Cardiac muscle cell (in vitro differentiated cells and primary cell): Measurements from ENCODE around the gene SLC39A3. TPM values are rescaled to one million over a fixed set of nuclear protein-coding genes. Genes with fewer than 3 reads are reported as not detected.

Experiments used
- DNase-seq, 2 donors: peaks; one replicate each; pipeline versions ENCODE4 v3.0.0 to v3.0.0-alpha.2; 2010 to 2017; ENCODE audit warnings: low read depth in 1 of 2, low spot score in 1 of 2
- H3K27ac ChIP-seq: fragments of 200-600 bp; sonication (generic); 2 replicates; pipeline ENCODE4 v1.5.1; 2016
- H3K27me3 ChIP-seq: fragments of 200-600 bp; sonication (generic); 2 replicates; pipeline ENCODE4 v1.6.0; 2016; ENCODE audit warnings: control low read depth
- H3K36me3 ChIP-seq: fragments of 200-600 bp; sonication (generic); 2 replicates; pipeline ENCODE4 v1.5.1; 2016; ENCODE audit warnings: control low read depth
- H3K4me1 ChIP-seq: fragments of 200-600 bp; sonication (generic); 2 replicates; pipeline ENCODE4 v1.8.1; 2017; ENCODE audit warnings: low read depth, mild to moderate bottlenecking, mixed run types
- H3K4me3 ChIP-seq: fragments of 200-600 bp; sonication (generic); 2 replicates; pipeline ENCODE4 v1.5.1; 2016; ENCODE audit warnings: mild to moderate bottlenecking
- H3K9me3 ChIP-seq: fragments of 200-600 bp; sonication (generic); 2 replicates; pipeline ENCODE4 v1.5.1; 2017; ENCODE audit warnings: low read depth, mild to moderate bottlenecking, control low read depth
- CTCF ChIP-seq: IDR thresholded peaks from 2 replicates; pipeline ENCODE4 v1.5.1; 2012; ENCODE audit warnings: low read depth, mild to moderate bottlenecking, low read length
- polyA plus RNA-seq: library from polyadenylated mRNA; unstranded; fragments of >200 nt; fragmentation: Nextera tagmentation; extraction: Ambion mirVana; gene quantifications from 2 replicates; pipeline ENCODE4 v1.2.1, GENCODE V29; 2016
- total RNA-seq: library from RNA; depleted of rRNA; stranded (reverse); fragments of >200 nt; gene quantifications from 2 replicates; pipeline ENCODE4 v1.2.3, GENCODE V29; 2016

SLC39A3 gene
- total and polyA plus RNA-seq, 2 experiments from 2014 or later, result 29.4 to 46.0 TPM

GRCh38 chr19:2765376-2765775, 25.6 kb upstream of the SLC39A3 start:
- H3K27me3 ChIP-seq, result no peaks in the 10 kb centered on the region
- peaks cover 4% of the 10 kb centered on the region for H3K4me1 ChIP-seq
- no peaks in the 10 kb centered on the region for H3K9me3 ChIP-seq
- H3K4me3 ChIP-seq, result no peak overlapping the region
- H3K36me3 ChIP-seq, result peaks cover 31% of the 10 kb centered on the region
- H3K27ac ChIP-seq, result no peak overlapping the region
- DNase-seq, result no peak
- TF ChIP-seq CTCF, result no peak

- no peaks in the 10 kb centered on the region for H3K27me3 ChIP-seq
- H3K36me3 ChIP-seq, result peaks cover 31% of the 10 kb centered on the region
- no peak overlapping the region for H3K27ac ChIP-seq
- H3K9me3 ChIP-seq, result no peaks in the 10 kb centered on the region
- no peak for DNase-seq
- no peak for TF ChIP-seq CTCF
- no peaks in the 10 kb centered on the region for H3K4me1 ChIP-seq
- H3K4me3 ChIP-seq, result no peak overlapping the region
Measured at GRCh38 chr19:2764945-2765344, 25.1 kb upstream of the SLC39A3 start.

GRCh38 chr19:2763687-2764086, 23.9 kb upstream of the SLC39A3 start:
- DNase-seq, result no peak
- H3K36me3 ChIP-seq, result peaks cover 31% of the 10 kb centered on the region
- H3K9me3 ChIP-seq, result no peaks in the 10 kb centered on the region
- H3K27me3 ChIP-seq, result no peaks in the 10 kb centered on the region
- H3K4me1 ChIP-seq, result no peaks in the 10 kb centered on the region
- no peak overlapping the region for H3K4me3 ChIP-seq
- no peak for TF ChIP-seq CTCF
- no peak overlapping the region for H3K27ac ChIP-seq

- Histone ChIP-seq H3K27me3 (no peaks in the 10 kb centered on the region), H3K4me3 (no peak overlapping the region), H3K27ac (no peak overlapping the region), H3K9me3 (no peaks in the 10 kb centered on the region), H3K4me1 (no peaks in the 10 kb centered on the region), H3K36me3 (peaks cover 31% of the 10 kb centered on the region)
- no peak for DNase-seq
- no peak for TF ChIP-seq CTCF
Measured at GRCh38 chr19:2762783-2763496, 23.1 kb upstream of the SLC39A3 start.

- no peak for TF ChIP-seq CTCF
- no peak overlapping the region for H3K27ac ChIP-seq
- no peaks in the 10 kb centered on the region for H3K4me1 ChIP-seq
- H3K27me3 ChIP-seq, result no peaks in the 10 kb centered on the region
- H3K36me3 ChIP-seq, result peaks cover 34% of the 10 kb centered on the region
- no peak for DNase-seq
- no peaks in the 10 kb centered on the region for H3K9me3 ChIP-seq
- H3K4me3 ChIP-seq, result no peak overlapping the region
Measured at GRCh38 chr19:2761876-2762782, 22.3 kb upstream of the SLC39A3 start.
